Nucleus accumbens (tissue), 56 donors: ENCODE data around the gene ADAMTS2.

Source experiments
- DNase-seq, 56 donors: peaks; one replicate each; lab custom pipeline; 2025; lab: John Stamatoyannopoulos, UW

ADAMTS2 gene

GRCh38 chr5:179301376-179301775 lies 43.9 kb downstream of the ADAMTS2 start:
- DNase-seq: no peak

DNA sequence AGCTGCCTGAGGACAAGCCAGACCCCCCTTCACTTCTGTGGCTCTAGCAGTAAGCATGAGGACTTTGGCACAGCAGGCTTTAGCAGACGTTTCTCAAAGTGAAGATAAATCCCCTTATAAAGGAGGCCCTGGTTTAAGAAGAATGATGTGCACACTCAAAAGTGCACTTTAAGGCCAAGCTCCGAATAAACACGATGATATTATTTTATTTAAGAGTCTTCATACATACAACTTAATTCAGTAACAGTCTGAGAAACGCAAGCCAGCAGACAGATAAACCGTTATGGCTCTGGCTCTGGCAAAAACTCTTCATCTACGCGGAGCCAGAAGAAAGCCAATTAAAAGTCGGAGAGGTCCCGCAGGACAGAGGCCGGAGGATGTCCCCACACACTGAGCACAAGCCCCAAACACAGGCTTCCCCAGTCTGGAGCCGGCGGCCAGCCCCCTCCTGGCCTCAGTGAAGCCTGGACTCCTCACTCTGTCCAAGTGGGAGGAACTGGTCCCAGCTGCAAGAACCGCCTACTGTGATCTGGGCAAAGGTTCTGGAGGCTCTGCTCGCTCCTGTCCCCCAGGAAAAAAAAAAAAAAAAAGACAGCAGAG lies 44.6 kb downstream of the ADAMTS2 start:
- no peak for DNase-seq

- no peak for DNase-seq
Measured at GRCh38 chr5:179298181-179298993, 46.9 kb downstream of the ADAMTS2 start.

DNA sequence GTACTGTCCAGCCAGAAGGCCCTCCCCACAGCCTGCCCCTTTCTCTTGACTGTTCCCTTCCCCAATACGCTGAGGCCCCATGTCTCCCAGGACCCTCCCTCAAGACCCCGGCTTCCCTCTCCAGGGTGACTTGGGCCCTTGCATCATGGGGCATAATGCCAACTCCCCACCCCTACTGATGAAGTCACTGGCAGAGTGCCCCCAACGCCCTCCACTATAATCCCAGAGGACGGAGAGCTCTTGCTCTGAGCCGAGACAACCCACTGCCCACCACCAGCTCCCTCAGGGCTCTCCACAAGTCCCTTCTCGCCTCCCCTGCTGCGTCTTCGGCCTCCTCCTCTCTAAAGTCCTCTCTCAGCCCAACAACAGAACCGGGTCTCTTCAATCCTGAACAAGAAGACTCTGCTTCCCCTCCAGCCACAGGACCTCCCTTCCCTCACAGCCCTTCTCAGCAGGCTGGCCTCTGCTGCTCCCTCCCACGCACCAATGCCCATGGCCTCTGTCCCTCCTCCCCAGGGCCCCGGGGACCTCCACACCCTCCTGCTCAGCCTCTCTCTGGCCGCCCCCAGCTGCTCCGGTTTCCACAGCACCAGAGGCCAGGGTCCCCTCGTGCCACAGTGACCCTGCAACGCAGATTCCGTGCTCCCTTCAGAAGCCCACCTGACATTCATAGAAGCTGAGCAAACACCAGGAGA lies 47.6 kb downstream of the ADAMTS2 start:
- no peak for DNase-seq

GRCh38 chr5:179297026-179297425 lies 48.2 kb downstream of the ADAMTS2 start:
- no peak for DNase-seq

DNA sequence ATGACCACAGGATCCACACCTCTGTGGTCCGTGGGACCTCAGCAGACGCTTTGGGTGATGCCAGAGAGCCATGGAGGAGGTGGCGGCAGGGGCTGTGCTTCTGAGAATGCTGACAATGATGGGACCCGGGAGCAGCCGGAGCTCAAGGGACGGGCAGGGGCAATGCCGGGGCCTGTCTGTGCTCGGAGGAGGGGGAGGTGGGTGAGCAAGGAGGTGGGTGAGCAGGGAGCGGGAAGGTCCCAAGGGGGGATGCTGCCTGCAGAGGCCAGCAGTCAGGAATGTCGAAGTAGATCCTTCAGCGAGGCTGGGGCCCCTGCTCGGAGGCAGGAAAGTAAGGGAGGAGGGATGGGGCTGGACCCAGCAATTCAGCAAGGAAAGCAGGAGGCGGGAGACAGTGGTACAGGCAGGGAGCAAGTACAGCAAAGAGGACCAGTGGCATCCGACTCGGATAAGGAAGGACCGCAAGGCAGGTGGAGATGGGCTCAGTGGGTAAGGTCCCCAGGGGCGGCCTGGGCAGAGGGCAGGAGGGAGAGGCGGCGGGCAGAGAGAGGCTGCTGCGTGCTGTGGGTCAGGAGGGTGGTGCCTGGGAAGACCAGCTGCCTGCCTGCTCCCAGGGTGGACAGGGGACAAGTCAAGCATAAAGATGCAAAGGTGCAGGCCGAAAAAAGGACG lies 49.0 kb downstream of the ADAMTS2 start:
- DNase-seq: no peak

GRCh38 chr5:179295778-179296149 lies 49.5 kb downstream of the ADAMTS2 start:
- no peak for DNase-seq

DNA sequence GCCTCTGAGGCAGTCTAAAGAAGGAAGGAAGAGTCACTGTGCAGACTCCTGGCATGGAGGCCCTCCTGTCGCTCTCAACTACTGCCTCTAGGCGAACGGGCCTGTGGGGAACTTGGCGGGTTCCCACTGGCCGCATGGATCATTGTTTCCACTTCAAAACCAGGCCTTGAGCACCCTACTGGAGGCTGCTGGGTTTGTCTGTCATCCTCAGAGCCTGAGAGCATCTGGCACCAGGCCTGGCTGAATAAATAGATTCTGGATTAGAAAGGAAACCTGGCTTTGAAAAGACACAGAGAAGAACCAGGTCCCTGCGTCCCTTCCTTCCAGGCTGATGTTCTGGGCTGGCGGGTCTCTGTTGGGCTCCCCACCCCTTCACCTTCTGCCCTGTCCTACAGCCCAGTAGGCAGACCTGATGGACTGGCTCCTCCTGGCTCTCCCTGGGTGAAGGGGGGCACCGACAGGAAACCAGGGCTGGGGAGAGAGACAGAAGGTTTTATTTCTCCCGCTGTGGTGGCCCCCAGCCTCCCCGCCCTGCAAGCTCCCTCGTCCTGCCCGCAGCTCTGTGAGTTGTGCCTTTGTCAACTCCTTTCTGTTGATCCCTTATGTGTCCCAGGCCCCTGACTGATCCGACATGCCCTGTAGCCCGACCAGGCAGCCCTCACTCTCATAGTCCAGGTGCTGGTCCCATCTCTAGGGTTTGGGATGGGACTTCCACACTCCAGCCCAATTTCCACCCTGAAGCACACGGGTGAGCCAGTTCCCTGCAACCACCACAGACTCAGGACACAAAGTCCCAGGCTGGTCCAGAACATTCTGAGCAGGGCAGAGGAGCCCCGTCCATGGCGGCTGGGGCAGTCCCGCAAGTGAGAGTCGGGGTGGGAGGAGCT lies 50.1 kb downstream of the ADAMTS2 start:
- peak in 1 of 56 donors; percentile 15 for DNase-seq

DNA sequence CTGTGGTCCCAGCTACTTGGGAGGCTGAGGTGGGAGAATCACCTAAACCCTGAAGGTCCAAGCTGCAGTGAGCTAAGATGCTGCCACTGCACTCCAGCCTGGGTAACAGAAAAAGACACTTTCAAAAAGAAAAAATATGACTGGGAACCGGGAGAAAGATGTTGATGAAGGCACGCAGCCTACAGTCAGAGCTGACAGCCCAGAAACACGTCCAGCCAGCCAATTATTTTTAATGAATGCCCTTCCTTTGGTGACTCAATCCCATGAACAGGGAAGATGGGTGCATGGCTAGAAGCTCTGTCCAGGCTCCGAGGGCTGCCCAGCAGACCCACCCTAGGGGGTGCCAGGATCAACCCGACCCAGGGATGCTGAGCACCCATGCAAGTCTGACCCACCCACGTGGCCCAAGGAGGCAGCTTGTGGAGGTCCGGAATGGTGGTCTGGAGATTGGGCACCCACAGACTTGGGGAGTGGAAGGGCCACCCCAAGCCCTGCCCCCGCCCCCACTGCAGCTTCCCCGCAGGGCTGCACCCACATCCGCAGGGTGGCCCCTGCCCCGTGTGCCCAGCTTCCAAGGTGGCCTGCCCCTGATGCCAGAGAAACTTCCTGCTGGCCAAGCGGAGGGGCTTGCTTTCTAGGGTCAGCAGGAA lies 51.0 kb downstream of the ADAMTS2 start:
- no peak for DNase-seq

DNA sequence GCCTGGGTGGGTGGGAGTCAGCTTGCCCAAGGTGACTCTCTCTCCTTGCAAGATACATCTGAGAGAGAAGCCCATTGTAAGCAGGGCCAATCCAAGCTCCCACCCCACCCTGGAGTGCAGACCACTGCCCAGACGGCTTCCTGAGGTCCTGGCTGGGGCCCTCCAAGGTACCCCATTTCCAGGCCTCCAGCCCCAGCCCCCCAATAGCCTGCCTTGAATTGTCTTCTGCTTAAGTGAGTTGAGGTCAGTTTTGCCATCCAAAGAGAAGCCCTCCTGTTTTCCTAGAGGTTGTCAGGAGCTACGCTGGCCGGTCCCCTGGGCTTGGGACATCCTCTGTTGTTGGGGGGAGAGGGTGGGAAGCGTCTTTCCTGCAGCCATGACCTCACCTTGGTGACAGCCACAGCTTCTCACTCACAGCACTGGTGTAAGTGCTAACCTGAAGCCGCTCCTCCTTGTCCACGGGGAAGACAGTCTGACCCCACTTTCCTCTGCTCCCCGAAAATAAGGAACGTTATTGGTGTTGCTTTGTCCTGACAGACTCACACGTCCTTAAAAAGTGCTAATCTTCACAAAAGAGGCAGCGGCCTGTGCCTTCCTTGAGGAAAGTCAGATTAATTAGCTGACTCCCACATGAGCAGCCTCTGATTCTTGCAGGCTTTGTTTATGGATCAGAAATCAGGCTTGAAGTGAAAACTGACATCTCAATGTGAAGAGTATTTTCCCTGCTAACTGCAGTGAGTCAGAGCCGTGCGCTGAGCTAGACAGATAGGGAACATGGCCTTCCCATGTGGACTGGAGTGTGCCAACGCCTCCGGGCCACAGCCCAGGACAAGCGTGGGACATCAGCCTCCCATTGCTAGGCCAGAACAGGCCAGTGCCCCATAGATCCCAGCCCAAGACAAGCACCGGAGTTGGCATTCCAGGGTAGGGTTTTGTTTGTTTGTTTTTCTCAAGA lies 52.3 kb downstream of the ADAMTS2 start:
- peak in 6 of 56 donors; percentile 13 to 40 (median 22) for DNase-seq

- DNase-seq: no peak
Measured at GRCh38 chr5:179292202-179292601, 53.1 kb downstream of the ADAMTS2 start.

GRCh38 chr5:179290681-179291540 lies 54.4 kb downstream of the ADAMTS2 start:
- DNase-seq: no peak

GRCh38 chr5:179289756-179290385 lies 55.4 kb downstream of the ADAMTS2 start:
- DNase-seq: no peak

DNA sequence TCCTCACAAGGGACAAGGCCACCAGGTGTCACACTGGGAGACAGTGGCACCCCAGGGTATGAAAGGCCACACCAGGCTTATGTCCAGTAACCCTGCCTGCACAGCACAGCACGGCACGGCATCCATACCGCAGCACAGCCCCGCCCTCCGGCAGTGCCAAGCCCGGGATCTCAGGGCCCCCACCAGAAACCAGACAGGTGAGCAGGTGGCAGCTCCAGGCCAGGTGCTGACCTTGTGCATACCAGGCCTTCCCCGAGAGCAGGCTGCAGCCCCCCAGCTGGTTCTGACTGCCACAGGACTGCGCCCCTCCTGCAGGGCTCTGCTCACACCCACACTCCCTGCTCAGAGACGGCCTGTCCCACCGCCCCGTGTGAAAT lies 56.5 kb downstream of the ADAMTS2 start:
- no peak for DNase-seq

- DNase-seq: no peak
Measured at GRCh38 chr5:179288101-179288808, 57.0 kb downstream of the ADAMTS2 start.

DNA sequence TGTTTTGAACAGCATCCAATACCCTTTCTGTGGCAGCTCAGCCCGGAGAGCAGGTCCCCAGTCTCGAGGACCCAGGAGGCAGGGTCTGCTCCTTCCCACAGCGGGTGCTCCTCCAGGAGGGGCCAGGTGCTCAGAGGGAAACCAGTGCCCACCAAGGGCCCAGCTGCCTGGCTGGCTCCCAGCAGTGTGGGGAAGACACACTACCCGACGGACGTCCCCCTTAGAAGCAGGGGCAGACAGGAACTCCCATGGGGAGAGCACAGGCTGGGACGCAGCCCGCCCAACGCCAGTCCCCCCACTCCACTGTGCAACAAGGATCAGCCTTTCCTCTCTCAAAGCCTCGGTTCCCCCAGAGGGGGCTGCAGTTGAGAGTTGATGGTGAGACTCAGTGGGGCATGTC lies 57.6 kb downstream of the ADAMTS2 start:
- no peak for DNase-seq
